Spleen (tissue), 11 donors: ENCODE measurements around the gene SYNJ2. TPM values are rescaled to one million over a fixed set of nuclear protein-coding genes. Genes with fewer than 3 reads are reported as not detected.

Source experiments
- DNase-seq: peaks from one replicate; pipeline ENCODE4 v3.0.0-alpha.2; 2020
- H3K27ac ChIP-seq, 8 donors: fragments of 200-600 bp; sonication (generic) in 7 of 8; 1 replicate in 4 of 8; 2 replicates in 4 of 8; pipeline versions ENCODE4 v1.5.0 to v1.8.0; 2016 to 2021; ENCODE audit warnings: inconsistent platforms in 4 of 8, mild to moderate bottlenecking in 4 of 8, moderate library complexity in 1 of 8
- H3K27me3 ChIP-seq, 7 donors: fragments of 200-600 bp; sonication (generic) in 6 of 7; replicated peaks in 1 of 7; 1 replicate in 4 of 7; 2 replicates in 3 of 7; pipeline versions ENCODE4 v1.5.0 to v1.8.0; 2016 to 2021; ENCODE audit warnings: inconsistent platforms in 3 of 7, mild to moderate bottlenecking in 1 of 7
- H3K36me3 ChIP-seq, 6 donors: fragments of 200-600 bp; sonication (generic) in 5 of 6; 1 replicate in 4 of 6; 2 replicates in 2 of 6; pipeline versions ENCODE4 v1.5.0 to v1.8.0; 2016 to 2021; ENCODE audit warnings: inconsistent platforms in 2 of 6
- H3K4me1 ChIP-seq, 6 donors: fragments of 200-600 bp; sonication (generic) in 5 of 6; 1 replicate in 3 of 6; 2 replicates in 3 of 6; pipeline versions ENCODE4 v1.5.0 to v1.8.0; 2016 to 2021; ENCODE audit warnings: inconsistent platforms in 3 of 6
- H3K4me3 ChIP-seq, 8 donors: fragments of 200-600 bp; sonication (generic) in 7 of 8; 1 replicate in 4 of 8; 2 replicates in 4 of 8; pipeline versions ENCODE4 v1.5.0 to v1.8.0; 2016 to 2021; ENCODE audit warnings: inconsistent platforms in 4 of 8, mild to moderate bottlenecking in 4 of 8, moderate library complexity in 2 of 8
- H3K9me3 ChIP-seq, 8 donors: fragments of 200-600 bp; sonication (generic) in 7 of 8; 1 replicate in 4 of 8; 2 replicates in 4 of 8; pipeline versions ENCODE4 v1.5.0 to v1.8.0; 2016 to 2021; ENCODE audit warnings: inconsistent platforms in 4 of 8
- CTCF ChIP-seq, 11 experiments: fragments of 200-600 bp in 7 of 11; fragments of 450-650 bp in 4 of 11; sonication (generic) in 4 of 11; IDR thresholded peaks in 8 of 11; conservative IDR thresholded peaks in 3 of 11; 1 replicate in 7 of 11; 2 replicates in 4 of 11; pipeline versions ENCODE4 v1.4.0 to v1.8.0; 2016 to 2021; ENCODE audit warnings: antibody characterized with exemption in 11 of 11, inconsistent platforms in 4 of 11, mild to moderate bottlenecking in 1 of 11
- POLR2A ChIP-seq, 3 donors: fragments of 450-650 bp; IDR thresholded peaks; one replicate each; pipeline ENCODE4 v1.5.1; 2017; ENCODE audit warnings: antibody characterized with exemption in 3 of 3, mild to moderate bottlenecking in 1 of 3
- POLR2AphosphoS5 ChIP-seq, 3 donors: sonication (generic); formaldehyde crosslinking; IDR thresholded peaks; one replicate each; pipeline ENCODE4 v1.5.1; 2017; ENCODE audit warnings: antibody characterized with exemption in 3 of 3
- WGBS, 5 donors: extraction: QIAGEN DNeasy Blood & Tissue Kit in 3 of 5; methylation state at CpG; one replicate each; pipeline versions ENCODE4 v1.1.5 to v1.1.7; 2013 to 2018; 5-methylcytosine and 5-hydroxymethylcytosine counted together
- intact Hi-C: fragments of 100-400 bp; cut with DNase I; formaldehyde crosslinking; loops from one replicate; pipeline ENCODE4 v1.15.0; 2023; ENCODE audit warnings: low total_unique reads
- polyA plus RNA-seq, 3 donors: library from polyadenylated mRNA; stranded (reverse); fragments of 200-250 nt; gene quantifications; one replicate each; pipeline ENCODE4 v1.2.1, GENCODE V29; 2013
- total RNA-seq, 7 donors: library from RNA; depleted of rRNA in 3 of 7; stranded (reverse); fragments of >200 nt in 3 of 7; fragmentation: NEBNext Ultra II Directional in 4 of 7; extraction: Animal tissue kit (Norgen Biotek cat#: 25700) in 4 of 7; gene quantifications; one replicate each; pipeline versions ENCODE4 v1.1.0 to v1.2.1, GENCODE V29; 2016 to 2021
- donor health status: healthy with polysubstance abuse.
- donor health status: DM: no; HTN: no; CAD: no; lungs with moderate emphysema.
- donor health status: DM: no; HTN: no; CAD: no.
- donor health status: Bipolar disorder and iron deficiency.
- donor health status: healthy.
- donor health status: DM: no; HTN: no; CAD: no.
- donor health status: DM: yes; HTN: yes; CAD: no.

Gene SYNJ2
- total and polyA plus RNA-seq, 10 donors: 2.4 to 34.0 (median 9.2) TPM

DNA sequence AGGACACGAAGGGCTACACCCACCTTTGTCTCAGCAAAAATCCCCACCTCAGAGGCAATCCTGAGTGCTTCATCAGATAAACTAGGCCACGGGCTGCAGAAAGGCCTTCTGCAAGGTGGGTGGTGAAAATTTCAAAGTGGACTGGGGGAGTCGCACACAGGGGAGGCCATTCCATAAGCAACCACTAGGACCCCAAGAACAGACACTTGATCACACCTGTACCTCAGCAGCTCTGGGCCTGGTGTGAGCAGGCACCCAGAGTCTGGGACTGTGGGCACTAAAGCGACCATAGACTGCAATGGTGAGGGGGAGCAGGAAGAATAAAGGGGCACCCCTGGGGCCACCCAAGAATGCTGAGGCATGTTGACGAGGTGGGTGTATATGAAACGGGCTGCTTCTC lies 133.8 kb downstream of the SYNJ2 start:
- peaks cover 0 to 93% (median 6%) of the 10 kb centered on the region in 6 donors for H3K36me3 ChIP-seq
- H3K4me3 ChIP-seq: no peak overlapping the region
- TF ChIP-seq POLR2AphosphoS5 (IDR thresholded peaks at IDR 0.05) (no peak), CTCF (IDR thresholded peaks at IDR 0.05 in 8 of 11, conservative IDR thresholded peaks at IDR 0.05 in 3 of 11) (no peak), POLR2A (IDR thresholded peaks at IDR 0.05) (no peak)
- no peaks in the 10 kb centered on the region for H3K27me3 ChIP-seq
- H3K9me3 ChIP-seq: no peaks in the 10 kb centered on the region
- no peak for DNase-seq
- intact Hi-C loops: no loop called here
- 88 to 94% (median 90%) methylated on average over 6 of the region's 6 CpGs for WGBS, 5 donors
- no peaks in the 10 kb centered on the region for H3K4me1 ChIP-seq
- H3K27ac ChIP-seq: no peak overlapping the region

DNA sequence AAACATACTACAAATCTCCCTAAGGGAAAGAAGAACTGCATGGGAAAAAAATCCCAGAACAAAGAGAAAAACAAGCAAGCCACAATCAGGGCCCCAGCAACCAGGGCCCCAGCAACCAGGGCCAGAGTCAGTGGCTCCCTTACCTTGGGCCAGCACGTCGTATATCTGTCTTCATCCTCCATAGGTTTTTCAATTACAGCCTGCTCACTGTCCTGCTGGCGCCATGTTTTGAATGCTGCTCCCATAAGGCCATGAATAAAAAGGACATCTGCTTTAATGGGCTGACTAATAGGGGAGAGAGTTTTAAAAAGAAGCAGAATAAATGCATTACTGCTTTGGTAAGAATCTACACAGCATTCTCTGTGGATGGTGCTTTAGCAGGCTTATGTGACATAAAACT lies 137.2 kb downstream of the SYNJ2 start:
- 95 to 99% (median 95%) methylated on average over 3 of the region's 3 CpGs for WGBS, 5 donors

DNA sequence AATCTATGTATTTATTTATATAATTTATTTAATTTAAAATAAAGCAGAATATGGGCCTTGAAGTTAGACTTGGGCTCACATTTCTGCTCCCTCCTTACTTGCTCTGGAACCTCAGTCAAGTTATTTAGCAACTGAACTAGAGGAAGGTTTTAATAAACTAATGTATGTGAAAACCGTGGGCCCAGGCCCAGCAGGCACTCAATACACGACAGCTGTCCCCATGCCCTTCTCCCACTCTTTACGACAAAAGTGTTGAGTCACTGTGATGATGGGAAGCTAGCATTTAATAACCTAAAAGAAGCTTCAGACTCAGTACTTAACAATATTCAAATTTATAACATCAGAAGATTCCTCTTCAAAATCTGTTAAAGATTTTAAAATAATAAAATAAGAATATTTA lies 139.7 kb downstream of the SYNJ2 start:
- intact Hi-C loops: no loop called here

More for the DNA sequence above, 137.2 kb downstream of the SYNJ2 start:
- no peaks in the 10 kb centered on the region for H3K9me3 ChIP-seq
- H3K36me3 ChIP-seq: peaks cover 0 to 90% (median 6%) of the 10 kb centered on the region in 6 donors
- DNase-seq: no peak
- no peak overlapping the region for H3K27ac ChIP-seq
- no peak overlapping the region for H3K4me3 ChIP-seq
- intact Hi-C loops: no loop called here
- no peaks in the 10 kb centered on the region for H3K4me1 ChIP-seq
- TF ChIP-seq POLR2AphosphoS5 (IDR thresholded peaks at IDR 0.05) (no peak), POLR2A (IDR thresholded peaks at IDR 0.05) (no peak), CTCF (IDR thresholded peaks at IDR 0.05 in 8 of 11, conservative IDR thresholded peaks at IDR 0.05 in 3 of 11) (no peak)
- no peaks in the 10 kb centered on the region for H3K27me3 ChIP-seq

GRCh38 chr6:158122048-158122447 lies 140.4 kb downstream of the SYNJ2 start:
- no peaks in the 10 kb centered on the region for H3K27me3 ChIP-seq
- TF ChIP-seq POLR2A (IDR thresholded peaks at IDR 0.05) (no peak), POLR2AphosphoS5 (IDR thresholded peaks at IDR 0.05) (no peak), CTCF (IDR thresholded peaks at IDR 0.05 in 8 of 11, conservative IDR thresholded peaks at IDR 0.05 in 3 of 11) (no peak)
- no peaks in the 10 kb centered on the region for H3K9me3 ChIP-seq
- peaks cover 0 to 90% (median 0%) of the 10 kb centered on the region in 6 donors for H3K36me3 ChIP-seq
- no peak overlapping the region for H3K27ac ChIP-seq
- no peaks in the 10 kb centered on the region for H3K4me1 ChIP-seq
- H3K4me3 ChIP-seq: no peak overlapping the region
- 62 to 91% (median 85%) methylated on average over 2 of the region's 2 CpGs for WGBS, 5 donors
- intact Hi-C loops: no loop called here
- DNase-seq: no peak

More for the DNA sequence above, 139.7 kb downstream of the SYNJ2 start:
- 59 to 81% (median 71%) methylated on average over 3 of the region's 3 CpGs for WGBS, 5 donors
- Histone ChIP-seq H3K27ac (no peak overlapping the region), H3K36me3 (peaks cover 0 to 89% (median 0%) of the 10 kb centered on the region in 6 donors), H3K27me3 (no peaks in the 10 kb centered on the region), H3K9me3 (no peaks in the 10 kb centered on the region), H3K4me3 (no peak overlapping the region), H3K4me1 (no peaks in the 10 kb centered on the region)
- TF ChIP-seq POLR2AphosphoS5 (IDR thresholded peaks at IDR 0.05) (no peak), CTCF (IDR thresholded peaks at IDR 0.05 in 8 of 11, conservative IDR thresholded peaks at IDR 0.05 in 3 of 11) (no peak), POLR2A (IDR thresholded peaks at IDR 0.05) (no peak)
- no peak for DNase-seq
